Measurements from ENCODE around the gene NDUFAF2.
A peak's percentile ranks its signal among the peaks of the same experiment; 100 is the strongest.
"Not testable (repeated sequence)": the region's sequence is repeated elsewhere in the genome, so short reads cannot be mapped to it uniquely, and the experiment has no call there.

Gene NDUFAF2

GRCh38 chr5:61050292-61050691 is 105.3 kb downstream of the NDUFAF2 start:
- DNase-seq: no peak

DNA sequence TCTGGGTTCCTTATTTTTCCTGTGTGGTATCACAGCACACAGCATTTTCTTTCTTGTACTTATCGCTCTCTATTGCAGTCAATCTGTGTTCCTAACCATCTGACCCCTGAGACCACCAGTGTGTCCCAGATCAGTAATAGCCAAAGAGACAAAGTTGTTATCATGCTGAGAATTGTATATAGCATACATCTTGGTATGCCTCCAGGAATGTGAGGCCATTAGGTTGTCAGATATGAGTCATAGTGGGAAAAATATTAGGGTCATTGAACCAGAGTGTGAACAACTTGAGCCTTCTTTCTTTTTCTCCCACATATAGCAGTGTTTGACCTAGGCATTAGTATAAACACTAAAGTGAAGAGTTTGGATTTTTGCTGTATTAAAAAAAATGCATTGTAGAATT is 106.3 kb downstream of the NDUFAF2 start:
- DNase-seq: no peak

GRCh38 chr5:61052882-61053281 is 107.9 kb downstream of the NDUFAF2 start:
- DNase-seq: no peak

GRCh38 chr5:61053937-61054336 is 108.9 kb downstream of the NDUFAF2 start:
- no peak for DNase-seq

GRCh38 chr5:61055434-61056006 is 110.5 kb downstream of the NDUFAF2 start:
- DNase-seq: peak in 1 of 14 donors; percentile 8

GRCh38 chr5:61059499-61059898 is 114.5 kb downstream of the NDUFAF2 start:
- no peak for DNase-seq

GRCh38 chr5:61069150-61069549 is 124.1 kb downstream of the NDUFAF2 start:
- DNase-seq: no peak

DNA sequence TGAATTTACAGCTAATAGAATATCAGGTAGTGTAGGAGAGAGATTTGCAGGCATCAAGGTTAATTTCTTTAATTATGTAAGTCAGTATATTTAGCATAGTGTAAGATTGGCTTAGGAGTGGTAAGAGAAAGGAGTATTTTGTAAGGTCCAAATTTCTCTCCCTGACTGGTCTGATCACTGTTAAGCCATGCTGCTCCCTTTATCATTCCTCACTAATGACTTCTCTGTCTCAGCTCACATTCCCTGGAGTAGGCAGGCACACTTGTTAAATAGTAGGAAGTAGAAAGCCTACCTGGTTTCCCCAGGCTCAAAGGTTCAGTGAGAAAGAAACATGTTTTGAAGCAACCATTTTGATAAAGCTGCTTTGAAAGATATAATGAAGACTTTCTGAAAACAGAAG is 126.5 kb downstream of the NDUFAF2 start:
- DNase-seq: no peak

- no peak for DNase-seq
Measured at GRCh38 chr5:61076626-61077025, 131.6 kb downstream of the NDUFAF2 start.

DNA sequence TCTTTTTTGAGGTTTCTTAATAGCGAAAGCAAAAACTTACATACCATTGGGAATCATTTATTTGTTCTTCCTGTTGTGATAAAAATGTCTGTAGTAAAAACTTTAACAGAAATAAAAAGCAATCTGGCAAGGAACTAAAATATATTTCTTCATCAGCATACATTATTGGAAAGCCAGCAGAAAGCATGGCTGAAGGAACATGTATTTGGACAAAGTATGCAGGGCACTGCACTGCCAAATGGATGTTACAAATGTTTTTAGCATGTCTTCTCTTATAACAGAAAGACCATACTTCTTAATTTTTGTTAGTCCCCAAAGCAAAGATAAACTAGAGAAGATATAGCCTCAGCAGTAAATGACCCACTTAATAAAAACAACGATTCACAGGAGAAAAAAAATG is 136.7 kb downstream of the NDUFAF2 start:
- DNase-seq: no peak

- no peak for DNase-seq
Measured at GRCh38 chr5:61082516-61083280, 137.7 kb downstream of the NDUFAF2 start.

GRCh38 chr5:61084658-61085057 is 139.7 kb downstream of the NDUFAF2 start:
- DNase-seq: no peak

GRCh38 chr5:61085885-61086284 is 140.9 kb downstream of the NDUFAF2 start:
- no peak for DNase-seq

- no peak for DNase-seq
Measured at GRCh38 chr5:61087921-61088320, 142.9 kb downstream of the NDUFAF2 start.

- no peak for DNase-seq
Measured at GRCh38 chr5:61089351-61089750, 144.3 kb downstream of the NDUFAF2 start.

GRCh38 chr5:61093046-61093771 is 148.2 kb downstream of the NDUFAF2 start:
- DNase-seq: not testable (repeated sequence)

- no peak for DNase-seq
Measured at GRCh38 chr5:61097465-61097864, 152.5 kb downstream of the NDUFAF2 start.

DNA sequence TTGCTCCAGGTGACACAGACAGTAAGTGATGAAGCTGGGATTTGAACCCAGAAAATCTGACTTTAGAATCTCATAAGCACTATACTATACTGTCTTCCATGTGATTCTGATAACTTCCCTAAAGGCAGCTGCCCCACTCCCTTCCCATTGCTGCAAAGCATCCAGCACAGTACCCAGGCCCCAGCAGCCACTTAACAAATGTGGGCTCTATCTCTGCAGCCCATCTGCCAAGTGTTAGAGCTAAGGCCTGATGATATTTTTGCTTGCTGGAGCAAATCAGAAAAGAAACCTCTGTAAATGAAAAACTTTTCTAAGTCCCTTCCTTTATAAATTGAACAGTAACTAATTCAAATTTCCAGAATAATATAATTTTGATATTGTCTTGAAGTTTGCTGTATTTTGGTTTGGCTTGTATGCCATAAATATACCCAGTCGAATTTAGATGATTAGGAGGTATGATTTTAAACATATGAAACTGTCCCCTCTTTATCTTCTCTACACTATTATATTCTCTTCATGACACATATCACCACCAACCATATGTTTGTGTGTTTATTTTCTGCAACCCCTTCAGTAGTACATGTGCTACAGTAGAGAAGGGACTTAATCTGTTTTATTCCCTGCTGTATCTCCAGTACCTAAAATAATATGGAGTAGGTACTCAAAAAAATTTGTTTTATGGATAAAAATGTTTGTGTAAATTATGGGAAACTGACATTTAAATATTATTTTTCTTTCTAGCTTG is 153.4 kb downstream of the NDUFAF2 start:
- DNase-seq: no peak

DNA sequence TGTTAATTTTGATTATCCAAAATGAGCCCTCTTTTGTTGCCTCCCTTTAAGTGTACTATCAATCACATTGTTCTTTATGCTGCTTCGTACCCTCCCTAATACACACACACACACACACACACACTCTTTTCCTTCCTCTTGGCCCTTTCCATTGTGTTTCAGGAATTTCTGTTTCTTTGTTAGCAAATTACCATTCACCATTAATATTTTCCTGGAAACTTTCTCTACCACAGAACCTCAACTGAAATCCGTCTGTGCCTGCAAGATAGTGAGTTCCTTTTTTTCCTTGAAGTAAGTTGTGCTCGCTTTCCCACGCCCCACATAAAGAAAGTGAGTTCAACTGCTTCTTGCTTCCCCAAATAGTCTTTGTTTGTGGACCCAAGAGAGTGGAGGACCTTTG is 155.4 kb downstream of the NDUFAF2 start:
- DNase-seq: no peak

- no peak for DNase-seq
Measured at GRCh38 chr5:61114441-61114840, 169.4 kb downstream of the NDUFAF2 start.

GRCh38 chr5:61115968-61116367 is 171.0 kb downstream of the NDUFAF2 start:
- DNase-seq: no peak

DNA sequence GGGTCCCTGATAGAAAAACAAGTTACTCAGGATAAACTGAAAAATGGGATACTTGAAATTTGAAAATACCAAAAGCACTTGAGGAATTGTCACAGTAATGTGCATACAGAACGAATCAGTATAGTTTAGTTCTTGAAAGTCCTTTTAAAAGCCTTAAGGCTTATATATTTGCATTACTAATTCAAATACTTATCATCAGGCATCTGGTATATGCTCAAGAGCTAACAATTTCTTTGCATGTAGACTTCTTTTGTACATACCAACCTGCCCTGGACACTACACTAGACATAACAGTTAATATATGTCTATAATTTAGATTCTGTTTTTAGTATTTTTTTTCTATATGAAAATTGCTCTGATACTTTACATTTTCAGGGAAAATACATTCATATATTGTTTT is 174.1 kb downstream of the NDUFAF2 start:
- DNase-seq: no peak

DNA sequence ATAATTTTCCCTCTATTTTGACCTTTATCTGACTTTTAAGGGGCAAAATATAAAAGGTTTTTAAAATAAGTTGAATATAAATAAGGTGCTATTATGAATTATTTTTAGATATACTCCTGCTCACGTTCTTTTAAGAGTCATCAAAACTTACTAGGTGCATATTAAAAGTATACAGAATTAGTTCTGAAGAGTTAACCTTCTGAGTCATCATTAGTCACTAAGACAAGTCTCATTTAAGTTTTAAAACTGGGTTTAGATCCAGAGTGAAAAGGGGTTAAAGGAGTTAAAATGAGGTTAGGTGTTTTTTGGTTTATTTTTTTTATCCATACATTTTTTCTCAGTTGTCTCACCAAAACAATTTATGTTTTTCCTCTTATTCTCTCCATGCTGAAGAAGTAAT is 175.5 kb downstream of the NDUFAF2 start:
- no peak for DNase-seq

Measured in C1 segment of cervical spinal cord (tissue), 14 donors.